IPS-11a (cell line): ENCODE results near the gene LPCAT1.

Experiments used
- H3K4me3 ChIP-seq: one replicate; pipeline ENCODE4 v1.5.1; 2013; ENCODE audit warnings: low read depth, low read length, control low read depth

The LPCAT1 gene

GRCh38 chr5:1414311-1415058, 109.3 kb downstream of the LPCAT1 start:
- H3K4me3 ChIP-seq: no peak overlapping the region

- no peak overlapping the region for H3K4me3 ChIP-seq
These were observed 110.0 kb downstream of the LPCAT1 start for GRCh38 chr5:1413611-1414241.

GRCh38 chr5:1413211-1413610, 110.5 kb downstream of the LPCAT1 start:
- no peak overlapping the region for H3K4me3 ChIP-seq

GRCh38 chr5:1412621-1413020, 111.1 kb downstream of the LPCAT1 start:
- H3K4me3 ChIP-seq: no peak overlapping the region

- H3K4me3 ChIP-seq: no peak overlapping the region
These were observed 111.6 kb downstream of the LPCAT1 start for GRCh38 chr5:1412163-1412562.
